Endothelial cell of umbilical vein (primary cell): ENCODE results near the gene C2. TPM values are rescaled to one million over a fixed set of nuclear protein-coding genes. Genes with fewer than 3 reads are reported as not detected.

ENCODE experiments used
- BruUV-seq: library from RNA; stranded (reverse); fragments of 400-500 nt; replicated peaks from 2 replicates; lab custom pipeline; 2021; lab: Mats Ljungman, UMichigan
- CTCF ChIA-PET: fragments of 300-600, 350-600 bp; sonication (Branson Sonifier 250); formaldehyde crosslinking; loops from one replicate; lab custom pipeline; 2021; ENCODE audit warnings: antibody characterized with exemption, inconsistent platforms; lab: Charles Lee
- POLR2A ChIA-PET: fragments of 300-600, 350-600 bp; sonication (Branson Sonifier 250); formaldehyde crosslinking; loops from one replicate; lab custom pipeline; 2021; ENCODE audit warnings: antibody characterized with exemption, inconsistent platforms; lab: Charles Lee
- DNase-seq: peaks from one replicate; pipeline ENCODE4 v3.0.0-alpha.2; 2011; ENCODE audit warnings: low read depth, low spot score
- FAIRE-seq: peaks from 2 replicates; lab custom pipeline; 2011; peaks lifted over from hg19 to GRCh38; lab: Jason Lieb, UNC
- H2AFZ ChIP-seq: 2 replicates; pipeline ENCODE4 v1.6.0; 2012; ENCODE audit warnings: low read depth, low read length, control low read depth, inconsistent platforms
- H3K27ac ChIP-seq: 2 replicates; pipeline ENCODE4 v1.5.1; 2011; ENCODE audit warnings: low read depth, mild to moderate bottlenecking, control low read depth, low read length, moderate library complexity; ENCODE audit not compliant: insufficient read depth
- H3K27me3 ChIP-seq, 2 experiments: 2 replicates each; pipeline versions ENCODE4 v1.6.0 to v1.6.1; 2011; ENCODE audit warnings: low read length in 2 of 2, mixed read lengths in 1 of 2; ENCODE audit not compliant: control insufficient read depth in 2 of 2, insufficient read depth in 2 of 2
- H3K36me3 ChIP-seq, 2 experiments: 2 replicates in 1 of 2; 3 replicates in 1 of 2; pipeline ENCODE4 v1.5.1; 2011; ENCODE audit warnings: low read length in 2 of 2, mild to moderate bottlenecking in 1 of 2, moderate library complexity in 1 of 2; ENCODE audit not compliant: control insufficient read depth in 2 of 2, insufficient read depth in 2 of 2; ENCODE audit errors: extremely low read depth in 1 of 2
- H3K4me1 ChIP-seq: 3 replicates; pipeline ENCODE4 v1.5.1; 2011; ENCODE audit warnings: mild to moderate bottlenecking, low read length; ENCODE audit not compliant: control insufficient read depth, insufficient read depth; ENCODE audit errors: extremely low read depth
- H3K4me2 ChIP-seq: 2 replicates; pipeline ENCODE4 v1.6.1; 2011; ENCODE audit warnings: low read length, control low read depth, mixed read lengths; ENCODE audit not compliant: insufficient read depth
- H3K4me3 ChIP-seq, 3 experiments: fragments of 200-600 bp in 1 of 3; sonication (generic), shearing (Covaris generic) in 1 of 3; replicated peaks in 1 of 3; 2 replicates each; pipeline ENCODE4 v1.5.1; 2011 to 2016; ENCODE audit warnings: control low read depth in 3 of 3, low read length in 3 of 3, mild to moderate bottlenecking in 2 of 3, inconsistent platforms in 1 of 3, low read depth in 1 of 3, moderate library complexity in 1 of 3; ENCODE audit not compliant: insufficient read depth in 1 of 3
- H3K79me2 ChIP-seq: 2 replicates; pipeline ENCODE4 v1.6.0; 2012; ENCODE audit warnings: low read length, inconsistent platforms; ENCODE audit not compliant: control insufficient read depth, insufficient read depth
- H3K9ac ChIP-seq: replicated peaks from 2 replicates; pipeline ENCODE3; 2011; ENCODE audit warnings: low read length, control low read depth; ENCODE audit not compliant: insufficient read depth; ENCODE audit errors: extremely low read depth
- H3K9me1 ChIP-seq: replicated peaks from 3 replicates; pipeline ENCODE4 v1.6.0; 2011; ENCODE audit warnings: mild to moderate bottlenecking, low read length; ENCODE audit not compliant: control insufficient read depth, insufficient read depth; ENCODE audit errors: extremely low read depth
- H3K9me3 ChIP-seq: replicated peaks from 2 replicates; pipeline ENCODE4 v1.5.1; 2012; ENCODE audit warnings: low read length, inconsistent platforms; ENCODE audit not compliant: control insufficient read depth, insufficient read depth
- H4K20me1 ChIP-seq: replicated peaks from 2 replicates; pipeline ENCODE3; 2011; ENCODE audit warnings: mild to moderate bottlenecking, low read length; ENCODE audit not compliant: control insufficient read depth, insufficient read depth; ENCODE audit errors: extremely low read depth
- EZH2 ChIP-seq: IDR thresholded peaks from 2 replicates; pipeline ENCODE4 v1.6.1; 2012; ENCODE audit warnings: borderline replicate concordance, low read depth, mild to moderate bottlenecking, moderate library complexity, low read length, inconsistent platforms; ENCODE audit not compliant: severe bottlenecking
- FOS ChIP-seq: IDR thresholded peaks from 2 replicates; pipeline ENCODE4 v1.6.1; 2011; ENCODE audit warnings: mild to moderate bottlenecking, low read length, moderate library complexity, borderline replicate concordance; ENCODE audit not compliant: insufficient read depth
- GATA2 ChIP-seq: IDR thresholded peaks from 2 replicates; pipeline ENCODE4 v1.7.0; 2011; ENCODE audit warnings: low read depth, mild to moderate bottlenecking, moderate library complexity, mixed read lengths, low read length; ENCODE audit not compliant: insufficient read length, insufficient read depth
- JUN ChIP-seq: IDR thresholded peaks from 2 replicates; pipeline ENCODE4 v1.6.1; 2011; ENCODE audit warnings: borderline replicate concordance, low read depth; ENCODE audit not compliant: insufficient read length, insufficient read depth
- MYC ChIP-seq: IDR thresholded peaks from one replicate; pipeline ENCODE4 v1.6.1; 2011; ENCODE audit warnings: mild to moderate bottlenecking, low read depth, low read length
- POLR2A ChIP-seq: IDR thresholded peaks from 2 replicates; pipeline ENCODE4 v1.6.1; 2012; ENCODE audit warnings: low read depth, mild to moderate bottlenecking, control low read depth, low read length
- POLR2AphosphoS5 ChIP-seq: IDR thresholded peaks from 2 replicates; pipeline ENCODE4 v1.6.1; 2012; ENCODE audit warnings: low read depth, mild to moderate bottlenecking, control low read depth, low read length, moderate library complexity; ENCODE audit not compliant: insufficient read depth
- dilution Hi-C: fragments of 300-500 bp; cut with MboI; formaldehyde crosslinking; loops from one replicate; pipeline ENCODE4 v1.15.0; 2019; ENCODE audit warnings: low sequenced_read_pairs; ENCODE audit not compliant: extremely low pct_ligation_motif_present
- intact Hi-C: fragments of 100-400 bp; cut with micrococcal nuclease; formaldehyde crosslinking; loops from one replicate; pipeline ENCODE4 v1.10.0; 2022
- polyA plus RNA-seq, 4 experiments: library from polyadenylated mRNA; depleted of rRNA in 3 of 4; stranded (reverse) in 3 of 4; unstranded in 1 of 4; fragments of >200 nt; gene quantifications; 2 replicates each; pipeline versions ENCODE4 v1.2.1 to v1.2.3, GENCODE V29; 2011 to 2012; ENCODE audit warnings: missing spikeins in 1 of 4
- total RNA-seq: library from RNA; stranded (reverse); gene quantifications from 2 replicates; pipeline ENCODE4 v1.2.3, GENCODE V29; 2021
- TF ChIP-seq, protein P1 (sequence below), 2 donors: IDR thresholded peaks; 1 replicate in 1 of 2; 2 replicates in 1 of 2; pipeline ENCODE4 v1.5.1; 2011; ENCODE audit warnings: low read length in 2 of 2, mild to moderate bottlenecking in 2 of 2, moderate library complexity in 2 of 2, control low read depth in 1 of 2, inconsistent platforms in 1 of 2, low read depth in 1 of 2; ENCODE audit not compliant: insufficient read depth in 1 of 2; ENCODE audit errors: extremely low read depth in 1 of 2
- TF ChIP-seq, protein P2 (sequence below): IDR thresholded peaks from 2 replicates; pipeline ENCODE4 v1.6.1; 2011; ENCODE audit not compliant: insufficient read depth, insufficient read length

The C2 gene
- total and polyA plus RNA-seq, 2 donors (not counting 3 experiments of a cell fraction or from before 2014, with no cell fraction given): 0.60 TPM; not detected in 1

DNA sequence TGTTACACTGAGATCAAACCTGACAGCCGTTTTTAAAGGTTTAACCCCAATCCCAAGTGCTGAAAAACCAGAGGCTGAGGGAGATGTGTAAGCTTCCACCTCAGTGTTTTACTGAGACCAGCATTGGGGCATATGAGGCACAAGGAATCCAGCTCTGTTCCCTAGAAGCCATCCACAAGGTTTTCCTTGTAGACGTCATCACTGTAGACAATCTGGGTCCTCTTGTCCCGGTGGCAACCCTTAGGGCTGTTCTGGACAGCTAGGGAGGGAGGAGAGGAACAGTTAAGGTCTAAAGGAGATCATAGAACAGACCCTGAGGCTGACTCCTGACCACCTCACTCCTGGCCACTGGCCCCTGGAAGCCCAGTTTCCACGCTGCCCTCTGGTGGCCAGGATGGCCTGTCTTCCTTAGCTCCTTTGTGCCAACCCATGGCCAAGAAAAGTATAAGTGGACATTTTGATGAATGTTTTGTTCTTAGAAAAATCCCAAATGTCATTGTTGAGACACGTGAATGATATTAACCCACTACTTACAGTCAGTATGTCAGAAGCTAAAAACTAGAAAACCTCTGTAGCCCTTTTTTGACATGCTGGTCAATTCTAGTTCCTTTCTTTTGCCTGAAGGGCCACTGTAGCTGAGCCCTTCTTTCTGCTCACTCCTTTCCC is 24.8 kb downstream of the C2 start:
- dilution Hi-C loops (no loop called here), intact Hi-C loops (loop anchor here (1.0 to 10.0 kb wide), 4 partner anchors 49 to 405 kb away; partner anchors contain the start of genes ATP6V1G2, NFKBIL1 and ZBTB12)
- Histone ChIP-seq H3K9me3 (no peaks in the 10 kb centered on the region), H3K4me3 (no peak overlapping the region), H3K4me2 (no peak overlapping the region), H3K36me3 (peaks cover 22 to 37% of the 10 kb centered on the region in 2 experiments), H3K27me3 (no peaks in the 10 kb centered on the region), H3K79me2 (peaks cover under 1% of the 10 kb centered on the region), H2AFZ (no peak overlapping the region), H3K9me1 (no peaks in the 10 kb centered on the region), H4K20me1 (no peaks in the 10 kb centered on the region), H3K4me1 (no peaks in the 10 kb centered on the region), H3K9ac (no peak overlapping the region), H3K27ac (no peak overlapping the region)
- FAIRE-seq: peak; percentile 89
- no TSS peak for BruUV-seq
- POLR2A ChIA-PET: interaction anchor here (1.0 kb wide), 1 partner anchor 125 kb away, joined by 3 read pairs; the partner anchor contains the start of gene HSPA1B
- TF ChIP-seq GATA2: no peak
- TF ChIP-seq, protein P1, sequence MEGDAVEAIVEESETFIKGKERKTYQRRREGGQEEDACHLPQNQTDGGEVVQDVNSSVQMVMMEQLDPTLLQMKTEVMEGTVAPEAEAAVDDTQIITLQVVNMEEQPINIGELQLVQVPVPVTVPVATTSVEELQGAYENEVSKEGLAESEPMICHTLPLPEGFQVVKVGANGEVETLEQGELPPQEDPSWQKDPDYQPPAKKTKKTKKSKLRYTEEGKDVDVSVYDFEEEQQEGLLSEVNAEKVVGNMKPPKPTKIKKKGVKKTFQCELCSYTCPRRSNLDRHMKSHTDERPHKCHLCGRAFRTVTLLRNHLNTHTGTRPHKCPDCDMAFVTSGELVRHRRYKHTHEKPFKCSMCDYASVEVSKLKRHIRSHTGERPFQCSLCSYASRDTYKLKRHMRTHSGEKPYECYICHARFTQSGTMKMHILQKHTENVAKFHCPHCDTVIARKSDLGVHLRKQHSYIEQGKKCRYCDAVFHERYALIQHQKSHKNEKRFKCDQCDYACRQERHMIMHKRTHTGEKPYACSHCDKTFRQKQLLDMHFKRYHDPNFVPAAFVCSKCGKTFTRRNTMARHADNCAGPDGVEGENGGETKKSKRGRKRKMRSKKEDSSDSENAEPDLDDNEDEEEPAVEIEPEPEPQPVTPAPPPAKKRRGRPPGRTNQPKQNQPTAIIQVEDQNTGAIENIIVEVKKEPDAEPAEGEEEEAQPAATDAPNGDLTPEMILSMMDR (IDR thresholded peaks at IDR 0.05; ENCODE audit: extremely low read depth in 1 of 2, insufficient read depth in 1 of 2, low read depth in 1 of 2, low read length in 2 of 2): peak; percentile 82 to 83
- DNase-seq: peak; percentile 57
- CTCF ChIA-PET: interaction anchor here (0.7 to 3.3 kb wide), 41 partner anchors 9 to 916 kb away, joined by 3 to 31 read pairs (median 4); partner anchors contain the start of genes BAG6, C2, DDAH2 and DXO

DNA sequence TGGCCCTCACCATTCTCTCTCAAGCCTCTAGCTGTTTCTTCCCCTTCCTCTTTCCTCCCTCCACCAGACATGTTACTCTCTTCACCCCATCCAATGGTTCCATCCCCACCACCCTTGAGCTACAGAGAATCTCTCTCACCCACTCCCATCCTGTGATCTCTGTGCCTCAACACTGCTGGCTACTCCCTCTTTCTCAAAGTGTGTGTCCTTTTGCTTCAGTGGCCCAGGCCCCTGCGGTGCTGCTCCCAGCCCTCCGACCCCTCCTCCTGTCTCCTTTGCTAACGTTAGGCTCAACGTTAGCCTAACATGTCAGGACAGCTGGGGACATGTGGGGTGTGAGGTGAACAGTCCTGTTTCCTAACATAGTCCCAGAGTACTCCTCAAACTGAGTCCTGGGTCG is 25.4 kb downstream of the C2 start:
- H4K20me1 ChIP-seq: no peaks in the 10 kb centered on the region
- intact Hi-C loops (loop anchor here (1.0 to 10.0 kb wide), 4 partner anchors 50 to 406 kb away; partner anchors contain the start of genes ATP6V1G2, NFKBIL1 and ZBTB12), dilution Hi-C loops (no loop called here)
- DNase-seq (no peak), FAIRE-seq (no peak)
- H3K36me3 ChIP-seq: peaks cover 22 to 37% of the 10 kb centered on the region in 2 experiments
- ChIA-PET CTCF (interaction anchor here (0.8 to 3.3 kb wide), 34 partner anchors 10 to 748 kb away, joined by 3 to 31 read pairs (median 5); partner anchors contain the start of genes BAG6, DXO, EHMT2 and LSM2), POLR2A (interaction anchor here (1.0 kb wide), 1 partner anchor 126 kb away, joined by 3 read pairs; the partner anchor contains the start of gene HSPA1B)
- no peak overlapping the region for H3K9ac ChIP-seq
- H3K9me1 ChIP-seq: no peaks in the 10 kb centered on the region
- no peak overlapping the region for H2AFZ ChIP-seq
- H3K4me1 ChIP-seq: peaks cover 4% of the 10 kb centered on the region
- no peak for TF ChIP-seq FOS
- TF ChIP-seq POLR2A: no peak
- no peak for TF ChIP-seq EZH2
- TF ChIP-seq, protein P2, sequence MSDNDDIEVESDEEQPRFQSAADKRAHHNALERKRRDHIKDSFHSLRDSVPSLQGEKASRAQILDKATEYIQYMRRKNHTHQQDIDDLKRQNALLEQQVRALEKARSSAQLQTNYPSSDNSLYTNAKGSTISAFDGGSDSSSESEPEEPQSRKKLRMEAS: no peak
- TF ChIP-seq, protein P1 (IDR thresholded peaks at IDR 0.05; ENCODE audit: extremely low read depth in 1 of 2, insufficient read depth in 1 of 2, low read depth in 1 of 2, low read length in 2 of 2): no peak
- no peak for TF ChIP-seq GATA2
- TF ChIP-seq MYC: no peak
- no peak for TF ChIP-seq JUN
- TF ChIP-seq POLR2AphosphoS5: no peak
- H3K4me3 ChIP-seq: no peak overlapping the region
- no peak overlapping the region for H3K4me2 ChIP-seq
- peaks cover 7% of the 10 kb centered on the region for H3K79me2 ChIP-seq
- no peak overlapping the region for H3K27ac ChIP-seq
- H3K9me3 ChIP-seq: no peaks in the 10 kb centered on the region
- no peaks in the 10 kb centered on the region for H3K27me3 ChIP-seq
- no TSS peak for BruUV-seq
